ENCODE results near the gene SDHAF2. TPM values are rescaled to one million over a fixed set of nuclear protein-coding genes. Genes with fewer than 3 reads are reported as not detected.

SDHAF2 gene
- total and polyA plus RNA-seq, 2 experiments from 2014 or later = 47.8 to 74.3 TPM

GRCh38 chr11:61417670-61418069, 12.3 kb upstream of the SDHAF2 start:
- H4K20me1 ChIP-seq (ENCODE audit: insufficient read depth, poor library complexity, severe bottlenecking) = peaks cover 35% of the 10 kb centered on the region
- no peaks in the 10 kb centered on the region for H3K9me2 ChIP-seq (replicated peaks; ENCODE audit: insufficient read depth)
- no peaks in the 10 kb centered on the region for H3K9me3 ChIP-seq (ENCODE audit: low read depth)
- DNase-seq (ENCODE audit: low spot score) = no peak
- no peak overlapping the region for H3K4me3 ChIP-seq
- peaks cover 56% of the 10 kb centered on the region for H3K79me2 ChIP-seq
- H3K27me3 ChIP-seq = no peaks in the 10 kb centered on the region
- WGBS (ENCODE audit: low lambda C conversion rate, missing lambda C conversion rate) = 94% methylated on average over 2 of the region's 2 CpGs
- H3K27ac ChIP-seq = no peak overlapping the region
- no peaks in the 10 kb centered on the region for H3K36me3 ChIP-seq (replicated peaks; ENCODE audit: insufficient read depth, low read depth)
- no peak overlapping the region for H2AFZ ChIP-seq
- H3K4me1 ChIP-seq (ENCODE audit: insufficient read depth) = no peaks in the 10 kb centered on the region
- no peak overlapping the region for H3K4me2 ChIP-seq
- TF ChIP-seq CTCF (IDR thresholded peaks at IDR 0.05; ENCODE audit: poor library complexity) = no peak
- no peak for TF ChIP-seq EZH2 (IDR thresholded peaks at IDR 0.05; ENCODE audit: borderline replicate concordance)
- TF ChIP-seq EZH2phosphoT487 (IDR thresholded peaks at IDR 0.05; ENCODE audit: low read depth, severe bottlenecking, unreplicated experiment) = no peak

- no peak overlapping the region for H3K4me3 ChIP-seq
- no peak overlapping the region for H3K27ac ChIP-seq
- H4K20me1 ChIP-seq (ENCODE audit: insufficient read depth, poor library complexity, severe bottlenecking) = peaks cover 37% of the 10 kb centered on the region
- TF ChIP-seq CTCF (IDR thresholded peaks at IDR 0.05; ENCODE audit: poor library complexity) = no peak
- TF ChIP-seq EZH2phosphoT487 (IDR thresholded peaks at IDR 0.05; ENCODE audit: low read depth, severe bottlenecking, unreplicated experiment) = no peak
- TF ChIP-seq EZH2 (IDR thresholded peaks at IDR 0.05; ENCODE audit: borderline replicate concordance) = no peak
- no peak for DNase-seq (ENCODE audit: low spot score)
- no peaks in the 10 kb centered on the region for H3K9me3 ChIP-seq (ENCODE audit: low read depth)
- peaks cover 56% of the 10 kb centered on the region for H3K79me2 ChIP-seq
- no peaks in the 10 kb centered on the region for H3K4me1 ChIP-seq (ENCODE audit: insufficient read depth)
- no peaks in the 10 kb centered on the region for H3K9me2 ChIP-seq (replicated peaks; ENCODE audit: insufficient read depth)
- no peaks in the 10 kb centered on the region for H3K36me3 ChIP-seq (replicated peaks; ENCODE audit: insufficient read depth, low read depth)
- H3K4me2 ChIP-seq = no peak overlapping the region
- no peaks in the 10 kb centered on the region for H3K27me3 ChIP-seq
- H2AFZ ChIP-seq = no peak overlapping the region
These were observed 11.8 kb upstream of the SDHAF2 start for GRCh38 chr11:61418136-61418535.

GRCh38 chr11:61422226-61422625, 7.7 kb upstream of the SDHAF2 start:
- Histone ChIP-seq H3K27ac (no peak overlapping the region), H3K27me3 (no peaks in the 10 kb centered on the region), H2AFZ (no peak overlapping the region), H3K79me2 (peaks cover 90% of the 10 kb centered on the region), H3K4me2 (no peak overlapping the region), H3K9me2 (replicated peaks; ENCODE audit: insufficient read depth) (no peaks in the 10 kb centered on the region), H3K36me3 (replicated peaks; ENCODE audit: insufficient read depth, low read depth) (no peaks in the 10 kb centered on the region), H3K9me3 (ENCODE audit: low read depth) (no peaks in the 10 kb centered on the region), H3K4me1 (ENCODE audit: insufficient read depth) (no peaks in the 10 kb centered on the region), H3K4me3 (no peak overlapping the region), H4K20me1 (ENCODE audit: insufficient read depth, poor library complexity, severe bottlenecking) (peaks cover 30% of the 10 kb centered on the region)
- DNase-seq (ENCODE audit: low spot score) = no peak
- no peak for TF ChIP-seq EZH2 (IDR thresholded peaks at IDR 0.05; ENCODE audit: borderline replicate concordance)
- WGBS (ENCODE audit: low lambda C conversion rate, missing lambda C conversion rate) = 95% methylated on average over 3 of the region's 3 CpGs

GRCh38 chr11:61425367-61426131, 4.4 kb upstream of the SDHAF2 start:
- Histone ChIP-seq H2AFZ (no peak overlapping the region), H3K36me3 (replicated peaks; ENCODE audit: insufficient read depth, low read depth) (no peaks in the 10 kb centered on the region), H3K79me2 (peaks cover 86% of the 10 kb centered on the region), H3K9me2 (replicated peaks; ENCODE audit: insufficient read depth) (no peaks in the 10 kb centered on the region), H3K27ac (no peak overlapping the region), H4K20me1 (ENCODE audit: insufficient read depth, poor library complexity, severe bottlenecking) (peaks cover 11% of the 10 kb centered on the region), H3K27me3 (no peaks in the 10 kb centered on the region), H3K4me3 (no peak overlapping the region), H3K4me2 (no peak overlapping the region), H3K9me3 (ENCODE audit: low read depth) (no peaks in the 10 kb centered on the region), H3K4me1 (ENCODE audit: insufficient read depth) (peaks cover 11% of the 10 kb centered on the region)
- DNase-seq (ENCODE audit: low spot score) = no peak
- WGBS (ENCODE audit: low lambda C conversion rate, missing lambda C conversion rate) = 100% methylated on average over 1 of the region's 1 CpG
- TF ChIP-seq EZH2phosphoT487 (IDR thresholded peaks at IDR 0.05; ENCODE audit: low read depth, severe bottlenecking, unreplicated experiment) = no peak
- TF ChIP-seq EZH2 (IDR thresholded peaks at IDR 0.05; ENCODE audit: borderline replicate concordance) = no peak
- no peak for TF ChIP-seq CTCF (IDR thresholded peaks at IDR 0.05; ENCODE audit: poor library complexity)

Measured in hepatocyte (in vitro differentiated cells).